Stimulated activated CD4-positive, alpha-beta T cell treated with anti-CD3 and anti-CD28 coated beads, Interleukin-1b, Interleukin-23, amount 100 ng/mL, for 4 hours (primary cell): ENCODE measurements around the gene EAPP.
"Not testable (repeated sequence)": the region's sequence is repeated elsewhere in the genome, so short reads cannot be mapped to it uniquely, and the experiment has no call there.

Experiments
- DNase-seq, 2 donors: peaks; one replicate each; pipeline ENCODE4 v3.0.0-alpha.2; 2020; ENCODE audit warnings: low read depth in 2 of 2

The EAPP gene, protein sequence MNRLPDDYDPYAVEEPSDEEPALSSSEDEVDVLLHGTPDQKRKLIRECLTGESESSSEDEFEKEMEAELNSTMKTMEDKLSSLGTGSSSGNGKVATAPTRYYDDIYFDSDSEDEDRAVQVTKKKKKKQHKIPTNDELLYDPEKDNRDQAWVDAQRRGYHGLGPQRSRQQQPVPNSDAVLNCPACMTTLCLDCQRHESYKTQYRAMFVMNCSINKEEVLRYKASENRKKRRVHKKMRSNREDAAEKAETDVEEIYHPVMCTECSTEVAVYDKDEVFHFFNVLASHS

DNA sequence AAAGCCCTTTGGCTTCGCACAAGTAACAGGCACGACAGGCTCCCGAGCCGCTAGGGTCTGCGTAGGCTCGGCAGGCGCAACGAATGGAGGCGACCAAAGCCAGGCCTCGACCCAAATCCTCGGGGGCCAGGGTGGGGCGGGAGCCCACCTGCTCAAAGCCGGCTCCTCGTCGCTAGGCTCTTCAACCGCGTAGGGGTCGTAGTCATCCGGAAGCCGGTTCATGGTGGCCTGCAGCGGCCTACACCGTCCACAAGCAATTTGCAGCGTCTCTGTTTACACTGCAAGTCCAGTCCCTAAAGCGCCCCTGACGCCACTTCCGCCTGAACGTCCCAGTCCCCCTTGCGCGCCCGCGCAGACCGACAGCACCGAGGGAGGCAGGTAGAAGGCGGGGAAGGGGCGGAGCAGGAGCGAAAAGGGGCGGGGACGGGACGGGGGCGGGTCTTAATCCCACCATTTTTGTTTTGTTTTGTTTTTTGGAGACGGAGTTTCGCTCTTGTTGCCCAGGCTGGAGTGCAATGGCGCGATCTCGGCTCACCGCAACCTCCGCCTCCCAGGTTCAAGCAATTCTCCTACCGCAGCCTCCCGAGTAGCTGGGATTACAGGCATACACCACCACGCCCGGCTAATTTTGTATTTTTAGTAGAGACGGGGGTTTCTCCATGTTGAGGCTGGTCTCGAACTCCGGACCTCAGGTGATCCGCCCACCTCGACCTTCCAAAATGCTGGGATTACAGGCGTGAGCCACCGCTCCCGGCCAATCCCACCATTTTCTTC lies at the start of gene EAPP:
Gene EAPP, minus strand, starts transcription at position 295 of the 774 bp plus-strand sequence. Its CDS starts 73 bp downstream, at position 222.
- peak; percentile 89 for DNase-seq

DNA sequence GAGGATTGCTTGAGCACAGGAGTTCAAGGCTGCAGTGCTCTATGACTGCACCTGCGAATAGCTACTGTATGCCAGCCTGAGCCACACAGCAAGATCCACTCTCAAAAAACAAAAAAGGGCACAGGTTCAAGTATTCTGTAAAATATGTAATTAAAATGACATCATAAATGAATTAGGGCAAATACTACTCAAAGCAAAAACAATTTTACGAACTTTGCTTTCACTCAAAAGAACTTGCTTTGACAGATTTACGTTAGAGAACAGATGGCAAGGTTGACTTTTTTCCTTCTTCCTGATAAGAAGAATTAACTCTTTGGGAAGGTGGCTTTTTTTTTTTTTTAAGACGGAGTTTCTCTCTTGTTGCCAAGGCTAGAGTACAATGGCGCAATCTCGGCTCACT lies 44.0 kb upstream of the EAPP start:
- DNase-seq: no peak

DNA sequence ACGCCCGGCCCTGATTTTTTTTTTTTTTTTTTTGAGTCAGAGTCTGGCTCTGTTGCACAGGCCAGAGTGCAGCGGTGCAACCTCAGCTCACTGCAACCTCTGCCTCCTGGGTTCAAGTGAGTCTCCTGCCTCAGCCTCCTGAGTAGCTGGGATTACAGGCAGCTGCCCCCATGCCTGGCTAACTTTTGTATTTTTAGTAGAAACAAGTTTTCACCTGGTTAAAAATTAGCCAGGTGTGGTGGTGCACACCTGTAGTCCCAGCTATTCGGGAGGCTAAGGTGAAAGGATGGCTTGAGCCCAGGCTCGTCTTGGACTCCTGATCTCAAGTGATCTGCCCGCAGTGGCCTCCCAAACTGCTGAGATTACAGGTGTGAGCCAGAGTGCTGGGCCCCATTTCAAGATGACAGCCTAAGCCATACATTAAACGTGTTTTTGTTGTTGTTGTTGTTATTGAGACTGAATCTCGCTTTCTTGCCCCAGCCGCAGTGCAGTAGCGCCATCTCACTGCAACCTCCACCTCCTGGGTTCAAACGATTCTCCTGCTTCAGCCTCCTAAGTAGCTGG lies 42.7 kb upstream of the EAPP start:
- no peak for DNase-seq

DNA sequence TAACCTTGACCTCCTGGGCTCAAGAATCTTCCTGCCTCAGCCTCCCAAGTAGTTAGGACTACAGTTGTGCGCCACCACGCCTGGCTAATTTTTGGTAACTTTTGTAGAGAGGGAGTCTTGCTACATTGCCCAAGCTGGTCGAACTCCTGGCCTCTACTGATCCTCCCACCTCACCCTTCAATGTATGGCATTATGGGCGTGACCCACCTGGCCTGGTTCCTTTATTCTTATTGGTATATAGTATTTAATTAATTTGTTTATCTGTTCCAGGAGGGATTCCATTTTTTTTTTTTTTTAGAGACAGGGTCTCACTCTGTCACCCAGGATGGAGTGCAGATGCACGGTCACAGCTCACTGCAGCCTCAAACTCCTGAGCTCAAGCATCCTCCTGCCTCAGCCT lies 40.9 kb upstream of the EAPP start:
- DNase-seq: no peak

DNA sequence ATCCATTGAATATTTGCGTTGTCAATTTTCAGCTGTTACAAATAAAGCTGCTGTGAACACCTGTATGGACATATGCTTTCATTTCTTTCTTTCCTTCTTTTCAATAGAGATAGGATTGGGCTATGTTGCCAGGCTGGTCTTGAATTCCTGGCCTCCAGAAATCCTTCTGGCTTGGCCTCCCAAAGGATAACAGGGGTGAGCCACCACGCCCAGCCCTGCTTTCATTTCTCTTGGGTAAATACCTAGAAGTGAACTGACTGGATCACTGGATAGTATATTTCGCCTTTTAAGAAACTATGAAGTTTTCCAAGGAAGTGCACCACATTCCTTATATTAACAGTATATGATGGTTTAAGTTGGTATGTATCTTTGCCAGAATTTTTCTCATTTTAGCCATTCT lies 32.3 kb upstream of the EAPP start:
- DNase-seq: no peak

DNA sequence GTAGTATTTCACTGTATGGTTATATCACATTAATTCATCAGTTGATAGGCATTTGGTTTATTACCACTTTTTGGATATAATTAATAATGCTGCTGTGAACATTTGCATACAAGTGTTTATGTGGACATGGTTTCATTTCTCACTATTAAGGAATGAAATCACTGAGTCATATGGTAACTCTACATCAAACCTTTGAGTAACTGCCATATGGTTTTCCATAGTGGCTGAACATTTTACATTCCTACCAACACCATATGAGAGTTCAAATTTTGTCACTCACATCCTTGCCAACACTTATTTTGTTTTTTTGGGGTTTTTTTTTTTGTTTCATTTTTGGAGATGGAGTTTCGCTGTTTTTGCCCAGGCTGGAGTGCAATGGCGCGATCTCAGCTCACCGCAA lies 30.2 kb upstream of the EAPP start:
- DNase-seq: no peak

DNA sequence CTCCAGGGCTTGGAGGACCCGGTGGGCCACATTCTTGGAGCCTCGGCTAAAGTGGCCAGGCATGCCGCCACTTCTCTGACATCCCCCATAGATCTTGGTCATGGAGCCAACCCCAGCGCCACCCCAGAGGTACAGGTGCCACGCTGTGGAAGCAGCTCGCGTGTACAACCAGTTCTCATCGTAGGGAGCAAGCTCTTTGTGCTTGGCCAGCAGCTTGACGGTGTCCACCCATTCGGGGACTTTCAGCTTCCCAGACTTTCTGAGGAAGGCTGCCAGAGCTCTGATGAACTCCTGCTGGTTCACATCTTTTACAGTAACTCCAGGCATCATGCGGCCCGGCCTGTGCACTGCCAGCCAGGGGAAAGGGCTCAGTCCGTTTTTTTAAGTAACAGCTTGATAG lies 29.3 kb upstream of the EAPP start:
- DNase-seq: no peak

DNA sequence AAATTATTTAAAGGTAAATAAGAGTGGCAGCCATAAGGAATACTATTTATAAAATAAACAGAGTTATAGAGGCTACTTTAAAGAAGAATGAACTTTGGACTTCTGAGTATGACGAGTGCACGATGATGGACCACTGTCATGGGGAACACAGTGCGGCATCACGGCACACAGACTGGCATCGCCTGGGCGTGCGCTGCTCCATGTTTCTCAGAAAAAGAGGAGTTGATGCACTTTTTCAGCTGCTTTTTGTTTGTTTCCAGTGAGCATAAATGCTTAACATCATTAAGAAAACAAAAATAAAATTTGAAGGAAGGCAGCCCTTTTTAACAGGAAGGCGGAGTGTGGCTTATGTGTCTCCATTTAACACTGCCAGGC lies 23.3 kb upstream of the EAPP start:
- DNase-seq: no peak

DNA sequence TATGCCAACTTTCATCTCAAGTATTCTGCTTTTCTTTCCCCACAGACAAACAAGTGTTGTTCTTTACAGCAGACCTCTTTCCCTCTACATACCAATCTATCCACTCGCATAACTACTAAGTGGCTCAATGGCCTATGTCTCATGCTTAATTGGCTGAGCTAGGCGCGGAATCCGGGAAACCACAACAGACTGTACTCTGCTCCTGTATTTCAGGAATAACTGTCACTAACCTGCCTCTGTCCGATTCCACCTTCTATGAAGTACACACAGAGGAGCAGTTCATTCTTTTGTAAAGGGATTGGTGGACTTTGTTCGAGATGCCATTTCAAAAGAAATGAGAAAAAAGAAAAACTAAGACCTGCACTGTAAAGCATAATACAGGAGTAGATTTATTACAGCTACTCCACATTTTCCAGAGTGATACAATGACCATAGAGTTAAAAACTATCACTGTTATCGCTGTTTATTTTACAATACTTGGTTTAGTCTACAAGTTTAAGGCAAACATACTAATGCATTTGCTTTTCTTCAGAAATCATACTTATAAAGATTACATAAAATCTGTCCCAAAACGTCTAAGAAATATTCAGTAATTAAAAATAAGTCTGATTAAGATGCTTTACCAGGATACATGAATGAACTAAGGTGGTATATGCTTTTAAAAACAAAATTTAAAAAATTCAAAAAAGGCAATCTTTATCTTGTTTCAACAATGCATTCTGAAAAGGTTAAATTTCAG lies 22.7 kb upstream of the EAPP start:
- DNase-seq: not testable (repeated sequence)

DNA sequence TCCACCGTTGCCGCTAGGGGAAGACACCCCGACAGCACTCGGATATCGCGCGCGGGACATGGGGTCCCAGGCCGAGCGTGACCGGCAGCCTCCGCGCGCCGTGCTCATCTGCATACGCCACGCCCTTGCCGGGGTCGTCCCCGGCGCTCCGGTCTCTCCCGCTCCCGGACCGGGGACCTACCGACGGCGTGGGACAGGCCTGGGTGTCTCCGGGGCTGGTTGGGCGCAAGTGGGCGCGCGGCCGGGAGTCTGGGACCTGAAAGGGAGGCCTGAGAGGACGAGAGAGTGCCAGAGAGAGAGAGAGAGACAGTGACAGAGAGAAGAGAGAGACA lies 17.0 kb upstream of the EAPP start:
- DNase-seq: not testable (repeated sequence)

DNA sequence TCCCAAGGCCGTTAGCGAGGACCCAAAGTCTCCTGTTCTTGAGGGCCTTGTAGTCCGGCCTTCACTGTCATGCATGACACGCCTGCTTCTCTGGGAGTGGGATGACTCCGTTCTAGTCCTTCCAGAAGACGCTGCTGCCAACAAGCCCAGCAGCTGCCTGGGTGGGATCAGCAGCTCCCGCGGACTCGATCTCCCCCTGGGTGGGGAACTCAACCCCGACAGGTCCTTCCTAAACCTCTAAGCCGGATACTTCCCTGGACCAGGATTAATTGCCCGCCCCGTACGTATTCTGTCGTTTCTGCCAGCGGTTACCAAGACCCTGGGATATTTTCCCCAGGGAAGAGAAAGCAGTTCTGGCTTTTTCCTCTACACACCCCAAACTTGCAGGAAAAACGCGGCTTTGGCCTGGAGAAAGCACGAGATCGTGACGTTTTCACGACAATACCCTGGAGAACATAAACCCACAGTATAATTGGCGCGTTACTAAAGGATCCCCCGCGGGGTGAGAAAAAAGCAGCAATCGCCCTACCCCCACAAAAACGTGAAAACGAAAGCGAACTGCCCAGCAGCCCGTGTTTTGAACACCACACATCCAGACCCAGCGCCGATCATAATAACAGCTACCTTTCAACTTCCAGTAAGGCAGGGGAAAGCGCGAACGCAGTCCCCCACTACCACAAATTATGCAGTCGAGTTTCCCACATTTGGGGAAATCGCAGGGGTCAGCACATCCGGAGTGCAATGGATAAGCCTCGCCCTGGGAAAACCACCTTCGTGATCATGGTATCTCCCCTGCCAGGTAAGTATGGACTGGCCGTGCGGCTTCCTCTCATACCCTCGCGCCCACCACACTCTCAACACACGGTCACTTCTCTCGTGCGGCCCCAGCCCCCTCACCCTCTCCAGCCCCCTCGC lies 16.3 kb upstream of the EAPP start:
- not testable (repeated sequence) for DNase-seq

DNA sequence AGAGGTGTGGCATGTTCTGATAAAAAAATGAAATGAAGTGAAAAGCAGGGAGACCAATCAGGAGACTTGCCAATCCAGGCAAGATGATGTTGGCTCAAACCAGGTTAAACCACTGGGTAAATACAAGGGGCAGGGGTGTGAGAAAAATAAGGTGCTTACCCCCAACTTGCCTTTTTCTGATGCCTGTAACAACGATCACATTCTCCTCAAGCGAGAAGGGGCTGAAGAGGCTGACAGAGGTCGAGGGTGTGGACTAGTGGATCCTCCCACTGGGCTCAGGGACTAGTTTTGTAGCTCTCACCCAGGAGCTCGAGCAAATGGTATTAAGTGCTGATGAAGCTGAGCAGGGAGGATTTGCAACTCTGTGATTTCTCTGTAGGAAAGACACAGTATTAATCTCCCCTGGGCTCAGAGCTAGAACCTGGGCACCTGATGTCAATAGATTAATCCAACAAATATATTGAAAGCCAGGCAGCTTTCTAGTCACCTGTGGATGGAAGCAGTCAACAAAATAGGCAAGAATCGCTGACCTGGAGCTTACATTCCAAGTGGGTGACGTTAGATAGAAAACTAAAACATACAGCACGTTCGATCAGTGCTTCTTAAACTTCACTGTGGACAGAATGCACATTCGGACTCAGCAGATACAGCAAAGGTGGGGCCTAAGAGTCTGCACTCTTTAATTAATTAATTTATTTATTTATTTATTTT lies 15.2 kb upstream of the EAPP start:
- no peak for DNase-seq

DNA sequence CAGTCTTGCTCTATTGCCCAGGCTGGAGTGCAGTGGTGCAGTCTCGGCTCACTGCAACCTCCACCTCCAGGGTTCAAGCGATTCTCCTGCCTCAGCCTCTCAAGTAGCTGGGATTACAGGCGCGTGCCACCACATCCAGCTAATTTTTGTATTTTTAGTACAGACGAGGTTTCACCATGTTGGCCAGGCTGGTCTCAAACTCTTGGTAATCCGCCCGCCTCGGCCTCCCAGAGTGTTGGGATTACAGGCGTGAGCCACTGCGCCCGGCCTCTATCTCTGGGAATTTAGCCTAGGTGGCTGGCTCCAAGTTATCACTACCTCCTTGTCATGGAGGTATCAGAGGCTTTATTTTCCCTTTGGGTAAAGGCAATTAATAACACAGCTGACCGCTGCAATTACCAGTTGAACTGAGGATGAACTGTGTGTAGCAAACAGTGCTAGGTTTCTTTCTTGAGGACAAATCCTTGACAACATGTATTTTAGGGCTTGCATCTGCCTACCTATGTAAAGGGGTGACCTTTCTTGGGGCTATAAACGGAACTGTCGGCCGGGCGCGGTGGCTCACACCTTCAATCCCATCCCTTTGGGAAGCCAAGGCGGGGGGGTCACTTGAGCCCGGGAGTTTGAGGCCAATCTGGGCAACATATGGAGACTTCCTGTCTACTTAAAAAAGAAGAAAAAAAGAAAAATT lies 9.9 kb upstream of the EAPP start:
- not testable (repeated sequence) for DNase-seq

DNA sequence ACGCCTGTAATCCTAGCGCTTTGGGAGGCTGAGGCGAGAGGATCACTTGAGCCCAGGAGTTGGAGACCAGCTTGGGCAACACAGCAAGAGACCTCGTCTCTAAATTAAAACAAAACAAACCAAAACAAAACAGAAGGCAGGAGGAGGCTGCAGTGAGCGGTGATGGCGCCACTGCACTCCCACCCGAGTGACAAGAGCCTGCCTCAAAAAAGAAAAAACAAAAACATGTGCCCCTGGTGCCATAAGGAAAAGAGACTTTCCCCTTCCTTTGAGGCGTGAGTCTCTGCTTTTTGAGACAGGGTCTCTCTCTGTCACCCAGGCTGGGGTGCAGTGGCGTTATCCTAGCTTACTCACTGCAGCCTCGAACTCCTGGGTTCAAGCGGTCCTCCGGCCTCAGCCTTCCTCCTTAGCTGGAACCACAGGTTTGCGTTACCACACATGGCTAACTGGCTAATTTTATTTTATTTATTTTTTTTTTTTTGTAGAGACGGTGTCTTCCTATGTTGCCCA lies 9.0 kb upstream of the EAPP start:
- DNase-seq: no peak

DNA sequence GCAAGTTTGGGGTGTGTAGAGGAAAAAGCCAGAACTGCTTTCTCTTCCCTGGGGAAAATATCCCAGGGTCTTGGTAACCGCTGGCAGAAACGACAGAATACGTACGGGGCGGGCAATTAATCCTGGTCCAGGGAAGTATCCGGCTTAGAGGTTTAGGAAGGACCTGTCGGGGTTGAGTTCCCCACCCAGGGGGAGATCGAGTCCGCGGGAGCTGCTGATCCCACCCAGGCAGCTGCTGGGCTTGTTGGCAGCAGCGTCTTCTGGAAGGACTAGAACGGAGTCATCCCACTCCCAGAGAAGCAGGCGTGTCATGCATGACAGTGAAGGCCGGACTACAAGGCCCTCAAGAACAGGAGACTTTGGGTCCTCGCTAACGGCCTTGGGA lies 7.6 kb upstream of the EAPP start:
- not testable (repeated sequence) for DNase-seq

DNA sequence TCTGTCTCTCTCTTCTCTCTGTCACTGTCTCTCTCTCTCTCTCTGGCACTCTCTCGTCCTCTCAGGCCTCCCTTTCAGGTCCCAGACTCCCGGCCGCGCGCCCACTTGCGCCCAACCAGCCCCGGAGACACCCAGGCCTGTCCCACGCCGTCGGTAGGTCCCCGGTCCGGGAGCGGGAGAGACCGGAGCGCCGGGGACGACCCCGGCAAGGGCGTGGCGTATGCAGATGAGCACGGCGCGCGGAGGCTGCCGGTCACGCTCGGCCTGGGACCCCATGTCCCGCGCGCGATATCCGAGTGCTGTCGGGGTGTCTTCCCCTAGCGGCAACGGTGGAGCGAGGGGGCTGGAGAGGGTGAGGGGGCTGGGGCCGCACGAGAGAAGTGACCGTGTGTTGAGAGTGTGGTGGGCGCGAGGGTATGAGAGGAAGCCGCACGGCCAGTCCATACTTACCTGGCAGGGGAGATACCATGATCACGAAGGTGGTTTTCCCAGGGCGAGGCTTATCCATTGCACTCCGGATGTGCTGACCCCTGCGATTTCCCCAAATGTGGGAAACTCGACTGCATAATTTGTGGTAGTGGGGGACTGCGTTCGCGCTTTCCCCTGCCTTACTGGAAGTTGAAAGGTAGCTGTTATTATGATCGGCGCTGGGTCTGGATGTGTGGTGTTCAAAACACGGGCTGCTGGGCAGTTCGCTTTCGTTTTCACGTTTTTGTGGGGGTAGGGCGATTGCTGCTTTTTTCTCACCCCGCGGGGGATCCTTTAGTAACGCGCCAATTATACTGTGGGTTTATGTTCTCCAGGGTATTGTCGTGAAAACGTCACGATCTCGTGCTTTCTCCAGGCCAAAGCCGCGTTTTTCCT lies 7.0 kb upstream of the EAPP start:
- not testable (repeated sequence) for DNase-seq

DNA sequence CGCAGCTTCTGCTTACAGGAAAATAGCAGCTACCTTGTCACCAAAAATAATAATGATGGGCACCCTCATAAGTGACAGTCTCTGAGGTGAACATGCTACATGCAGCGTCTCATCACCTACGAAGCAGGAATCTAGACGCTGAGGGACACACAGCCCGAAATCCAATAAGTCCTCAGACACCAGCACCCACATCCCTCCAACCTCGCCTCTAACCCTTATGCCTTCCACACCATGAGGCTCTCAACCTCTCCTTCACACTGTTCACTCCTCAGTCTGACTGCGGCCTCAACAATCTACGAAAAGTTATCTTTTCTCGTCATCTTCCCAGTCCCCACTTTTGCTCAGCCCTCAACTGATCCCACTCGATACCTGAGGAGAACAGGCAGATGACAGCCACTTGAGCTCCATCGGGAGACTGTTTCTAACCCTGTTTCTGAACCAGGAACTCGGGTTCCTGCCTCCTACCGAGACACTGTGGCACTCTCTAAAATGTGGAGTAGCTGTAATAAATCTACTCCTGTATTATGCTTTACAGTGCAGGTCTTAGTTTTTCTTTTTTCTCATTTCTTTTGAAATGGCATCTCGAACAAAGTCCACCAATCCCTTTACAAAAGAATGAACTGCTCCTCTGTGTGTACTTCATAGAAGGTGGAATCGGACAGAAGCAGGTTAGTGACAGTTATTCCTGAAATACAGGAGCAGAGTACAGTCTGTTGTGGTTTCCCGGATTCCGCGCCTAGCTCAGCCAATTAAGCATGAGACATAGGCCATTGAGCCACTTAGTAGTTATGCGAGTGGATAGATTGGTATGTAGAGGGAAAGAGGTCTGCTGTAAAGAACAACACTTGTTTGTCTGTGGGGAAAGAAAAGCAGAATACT lies 919 bp upstream of the EAPP start:
- not testable (repeated sequence) for DNase-seq

DNA sequence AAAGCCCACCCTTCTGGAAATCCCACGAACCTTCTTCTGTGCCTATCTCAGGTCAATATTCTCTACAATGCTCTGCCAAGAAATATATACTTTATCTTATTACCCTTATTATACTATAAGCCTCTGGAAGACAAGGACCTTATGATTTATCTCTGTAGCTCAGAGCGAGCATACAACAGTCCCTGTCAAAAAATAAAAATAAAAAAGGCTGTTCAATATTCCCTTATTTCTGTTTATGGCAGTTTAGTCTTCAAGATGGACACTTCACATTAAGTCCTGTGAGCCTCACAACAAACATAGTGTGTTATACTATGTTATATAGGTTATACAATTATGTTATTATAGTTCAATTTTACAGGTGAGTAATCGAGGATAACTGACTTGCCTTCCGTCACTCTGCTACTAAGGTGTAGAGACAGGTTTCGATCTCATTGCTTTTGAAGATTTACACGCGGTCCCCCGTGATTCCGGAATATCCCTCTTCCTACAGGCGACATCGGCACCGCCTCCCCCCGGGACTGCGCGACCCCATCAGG lies 562 bp downstream of the EAPP start:
- DNase-seq: no peak
